NB4 (cell line): ENCODE results near the gene ARHGAP28.

Source experiments
- DNase-seq: peaks from one replicate; pipeline ENCODE4 v3.0.0; 2010; ENCODE audit warnings: low read depth
- H3K4me3 ChIP-seq: one replicate; pipeline ENCODE4 v1.5.1; 2011; ENCODE audit warnings: mild to moderate bottlenecking, low read depth, low read length, moderate library complexity
- CTCF ChIP-seq: IDR thresholded peaks from one replicate; pipeline ENCODE4 v1.5.1; 2012; ENCODE audit warnings: low read depth, low read length
- MAX ChIP-seq: IDR thresholded peaks from 2 replicates; pipeline ENCODE4 v1.6.1; 2011; ENCODE audit warnings: low read depth, low read length
- MYC ChIP-seq: IDR thresholded peaks from 2 replicates; pipeline ENCODE4 v1.6.1; 2011; ENCODE audit warnings: low read depth, low read length
- POLR2A ChIP-seq: IDR thresholded peaks from 2 replicates; pipeline ENCODE4 v1.6.1; 2011; ENCODE audit warnings: mild to moderate bottlenecking; ENCODE audit not compliant: insufficient read length; ENCODE audit errors: extremely low read depth

The ARHGAP28 gene

GRCh38 chr18:6868033-6868432, 138.5 kb downstream of the ARHGAP28 start:
- H3K4me3 ChIP-seq = no peak overlapping the region
- TF ChIP-seq CTCF = no peak
- DNase-seq = no peak

- no peak for TF ChIP-seq POLR2A
- TF ChIP-seq MYC = no peak
- TF ChIP-seq MAX = no peak
- no peak for TF ChIP-seq CTCF
Measured at GRCh38 chr18:6871566-6871965, 142.1 kb downstream of the ARHGAP28 start.

GRCh38 chr18:6873040-6873751, 143.7 kb downstream of the ARHGAP28 start:
- H3K4me3 ChIP-seq = no peak overlapping the region
- TF ChIP-seq MYC (no peak), POLR2A (no peak), CTCF (no peak), MAX (no peak)
- DNase-seq = no peak

More at GRCh38 chr18:6871566-6871965, 142.1 kb downstream of the ARHGAP28 start:
- H3K4me3 ChIP-seq = no peak overlapping the region
- no peak for DNase-seq

- DNase-seq = no peak
- H3K4me3 ChIP-seq = no peak overlapping the region
- TF ChIP-seq MYC = no peak
- no peak for TF ChIP-seq MAX
Measured at GRCh38 chr18:6874315-6874714, 144.8 kb downstream of the ARHGAP28 start.

GRCh38 chr18:6875749-6876148, 146.2 kb downstream of the ARHGAP28 start:
- no peak overlapping the region for H3K4me3 ChIP-seq
- TF ChIP-seq CTCF (no peak), POLR2A (no peak), MAX (no peak), MYC (no peak)
- DNase-seq = no peak

GRCh38 chr18:6876641-6877041, 147.1 kb downstream of the ARHGAP28 start:
- H3K4me3 ChIP-seq = no peak overlapping the region
- no peak for TF ChIP-seq POLR2A
- TF ChIP-seq MAX = no peak
- TF ChIP-seq CTCF = no peak
- DNase-seq = no peak
